IMR-90 (cell line): ENCODE results near the gene ADAMTS3. TPM values are rescaled to one million over a fixed set of nuclear protein-coding genes. Genes with fewer than 3 reads are reported as not detected.

ENCODE experiments used
- ATAC-seq: fragments of 200-7000 bp; cut with Tn5 transposase; 2 replicates; pipeline ENCODE4 v1.9.1; 2020; ENCODE audit warnings: low read depth, mild to moderate bottlenecking, moderate library complexity
- BruUV-seq: library from RNA; stranded (reverse); fragments of 400-500 nt; replicated peaks from 2 replicates; lab custom pipeline; 2021; lab: Mats Ljungman, UMichigan
- CTCF ChIA-PET: fragments of 300-600 bp; formaldehyde crosslinking; extraction: SDS; loops from one replicate; lab custom pipeline; 2021; ENCODE audit warnings: antibody characterized with exemption; lab: Yijun Ruan, JAX
- POLR2A ChIA-PET: fragments of 300-600 bp; sonication (Branson Sonifier 250); formaldehyde crosslinking; loops from one replicate; lab custom pipeline; 2022; ENCODE audit warnings: antibody characterized with exemption; ENCODE audit not compliant: unreplicated experiment; lab: Charles Lee
- DNase-seq: peaks from one replicate; pipeline ENCODE4 v3.0.0; 2013
- H2AFZ ChIP-seq: replicated peaks from 2 replicates; pipeline ENCODE3; 2013; ENCODE audit warnings: low read length, mild to moderate bottlenecking; ENCODE audit not compliant: poor library complexity
- H2AK5ac ChIP-seq: 2 replicates; pipeline ENCODE4 v1.6.1; 2013; ENCODE audit warnings: low read depth, low read length, inconsistent platforms
- H2AK9ac ChIP-seq: replicated peaks from 2 replicates; pipeline ENCODE3; 2013; ENCODE audit warnings: mild to moderate bottlenecking, low read depth, low read length, moderate library complexity; ENCODE audit not compliant: poor library complexity
- H2BK120ac ChIP-seq: 2 replicates; pipeline ENCODE4 v1.6.1; 2013; ENCODE audit warnings: low read depth, low read length, inconsistent platforms
- H2BK15ac ChIP-seq: 3 replicates; pipeline ENCODE4 v1.6.1; 2013; ENCODE audit warnings: low read depth, low read length, inconsistent platforms
- H2BK20ac ChIP-seq: 2 replicates; pipeline ENCODE4 v1.6.1; 2013; ENCODE audit warnings: low read depth, mild to moderate bottlenecking, inconsistent platforms, low read length, moderate library complexity
- H2BK5ac ChIP-seq: 2 replicates; pipeline ENCODE4 v1.6.1; 2013; ENCODE audit warnings: mild to moderate bottlenecking, low read depth, low read length, inconsistent platforms; ENCODE audit not compliant: poor library complexity, severe bottlenecking
- H3K14ac ChIP-seq: replicated peaks from 2 replicates; pipeline ENCODE4 v1.6.1; 2013; ENCODE audit warnings: low read depth, low read length, inconsistent platforms
- H3K18ac ChIP-seq: 2 replicates; pipeline ENCODE4 v1.6.1; 2013; ENCODE audit warnings: low read depth, low read length, control low read depth
- H3K23ac ChIP-seq: 2 replicates; pipeline ENCODE4 v1.6.1; 2013; ENCODE audit warnings: low read depth, low read length, inconsistent platforms
- H3K27ac ChIP-seq: 2 replicates; pipeline ENCODE4 v1.5.1; 2013; ENCODE audit warnings: mild to moderate bottlenecking, control low read depth, low read length; ENCODE audit not compliant: insufficient read depth
- H3K27me3 ChIP-seq: 2 replicates; pipeline ENCODE4 v1.6.1; 2013; ENCODE audit warnings: low read length; ENCODE audit not compliant: control insufficient read depth, insufficient read depth
- H3K36me3 ChIP-seq: 2 replicates; pipeline ENCODE4 v1.6.1; 2013; ENCODE audit warnings: low read length, mixed read lengths; ENCODE audit not compliant: control insufficient read depth, insufficient read depth
- H3K4ac ChIP-seq: 2 replicates; pipeline ENCODE4 v1.6.1; 2013; ENCODE audit warnings: low read depth, low read length, inconsistent platforms
- H3K4me1 ChIP-seq: 2 replicates; pipeline ENCODE4 v1.6.1; 2013; ENCODE audit warnings: low read length, mixed read lengths; ENCODE audit not compliant: control insufficient read depth, insufficient read depth
- H3K4me2 ChIP-seq: 2 replicates; pipeline ENCODE4 v1.6.1; 2013; ENCODE audit warnings: low read depth, mild to moderate bottlenecking, control low read depth, low read length, moderate library complexity
- H3K4me3 ChIP-seq: 2 replicates; pipeline ENCODE4 v1.5.1; 2013; ENCODE audit warnings: low read depth, mild to moderate bottlenecking, control low read depth, low read length, moderate library complexity; ENCODE audit not compliant: insufficient read depth
- H3K56ac ChIP-seq: 2 replicates; pipeline ENCODE4 v1.6.1; 2013; ENCODE audit warnings: low read length, inconsistent platforms; ENCODE audit not compliant: insufficient read depth; ENCODE audit errors: extremely low read depth
- H3K79me1 ChIP-seq, 2 experiments: 2 replicates each; pipeline ENCODE4 v1.6.1; 2013; ENCODE audit warnings: low read length in 2 of 2, inconsistent platforms in 1 of 2, low read depth in 1 of 2
- H3K9ac ChIP-seq: 2 replicates; pipeline ENCODE4 v1.6.1; 2013; ENCODE audit warnings: low read depth, low read length, control low read depth
- H3K9me1 ChIP-seq: 2 replicates; pipeline ENCODE4 v1.6.1; 2013; ENCODE audit warnings: low read length, inconsistent platforms; ENCODE audit not compliant: insufficient read depth
- H3K9me3 ChIP-seq: 2 replicates; pipeline ENCODE4 v1.6.1; 2013; ENCODE audit warnings: low read length; ENCODE audit not compliant: control insufficient read depth, insufficient read depth
- H4K20me1 ChIP-seq: 2 replicates; pipeline ENCODE4 v1.6.1; 2013; ENCODE audit warnings: low read length, inconsistent platforms; ENCODE audit not compliant: insufficient read depth
- H4K5ac ChIP-seq: 2 replicates; pipeline ENCODE4 v1.6.1; 2013; ENCODE audit warnings: mild to moderate bottlenecking, low read depth, low read length, control low read depth
- H4K8ac ChIP-seq, 2 experiments: 2 replicates each; pipeline ENCODE4 v1.6.1; 2013; ENCODE audit warnings: low read depth in 2 of 2, low read length in 2 of 2, control low read depth in 1 of 2, inconsistent platforms in 1 of 2
- H4K91ac ChIP-seq: 2 replicates; pipeline ENCODE4 v1.6.1; 2013; ENCODE audit warnings: low read depth, low read length, inconsistent platforms; ENCODE audit not compliant: insufficient read depth
- BHLHE40 ChIP-seq: fragments of 150-350 bp; IDR thresholded peaks from 2 replicates; pipeline ENCODE4 v1.6.1; 2016; ENCODE audit warnings: mild to moderate bottlenecking, low read depth, low read length
- CHD1 ChIP-seq: IDR thresholded peaks from 2 replicates; pipeline ENCODE4 v1.6.1; 2012; ENCODE audit warnings: low read depth, low read length, improper control_type of control experiment
- FOS ChIP-seq: fragments of 150-350 bp; IDR thresholded peaks from 2 replicates; pipeline ENCODE4 v1.6.1; 2016; ENCODE audit warnings: low read depth, low read length
- MAFK ChIP-seq: IDR thresholded peaks from 2 replicates; pipeline ENCODE4 v1.6.1; 2012; ENCODE audit warnings: low read depth, low read length, improper control_type of control experiment
- MAZ ChIP-seq: IDR thresholded peaks from 2 replicates; pipeline ENCODE4 v1.6.1; 2012; ENCODE audit warnings: low read depth, mild to moderate bottlenecking, low read length, improper control_type of control experiment, moderate library complexity, borderline replicate concordance
- POLR2A ChIP-seq: IDR thresholded peaks from 2 replicates; pipeline ENCODE4 v1.6.1; 2012; ENCODE audit warnings: mild to moderate bottlenecking, low read depth, low read length
- RCOR1 ChIP-seq: IDR thresholded peaks from 2 replicates; pipeline ENCODE4 v1.6.1; 2012; ENCODE audit warnings: mild to moderate bottlenecking, low read length, improper control_type of control experiment; ENCODE audit not compliant: insufficient replicate concordance
- WGBS, 2 experiments: methylation state at CpG; one replicate each; pipeline versions ENCODE4 v1.1.5 to v1.1.7; 2013; ENCODE audit warnings: missing lambda C conversion rate in 2 of 2; ENCODE audit not compliant: insufficient read length in 1 of 2; ENCODE audit errors: extremely low coverage in 2 of 2; 5-methylcytosine and 5-hydroxymethylcytosine counted together
- dilution Hi-C: fragments of 300-500 bp; cut with HindIII; formaldehyde crosslinking; loops from one replicate; pipeline ENCODE4 v1.14.3; 2018; ENCODE audit warnings: low sequenced_read_pairs; ENCODE audit not compliant: unreplicated experiment
- in situ Hi-C: fragments of 300-500 bp; cut with MboI; formaldehyde crosslinking; loops from 3 replicates; pipeline ENCODE4 v1.14.3; 2019; ENCODE audit warnings: low sequenced_read_pairs, inconsistent platforms, mixed read lengths
- intact Hi-C: fragments of 100-400 bp; cut with micrococcal nuclease; formaldehyde crosslinking; loops from 2 replicates; pipeline ENCODE4 v1.10.0; 2022
- polyA plus RNA-seq, 3 experiments: library from polyadenylated mRNA; depleted of rRNA; stranded (reverse); fragments of >200 nt; gene quantifications; 2 replicates each; pipeline ENCODE4 v1.2.3, GENCODE V29; 2012; ENCODE audit warnings: low replicate concordance in 1 of 3
- total RNA-seq: library from RNA; depleted of rRNA; stranded (reverse); fragments of >200 nt; gene quantifications from 2 replicates; pipeline ENCODE4 v1.2.3, GENCODE V29; 2012
- TF ChIP-seq, protein P1 (sequence below): fragments of 150-350 bp; IDR thresholded peaks from 2 replicates; pipeline ENCODE4 v1.6.1; 2017; ENCODE audit warnings: mild to moderate bottlenecking, antibody characterized with exemption, low read length, low read depth

The ADAMTS3 gene
- total and polyA plus RNA-seq, 2 of the 4 experiments (the other 2 are of a cell fraction), result 0.68 to 2.9 TPM

DNA sequence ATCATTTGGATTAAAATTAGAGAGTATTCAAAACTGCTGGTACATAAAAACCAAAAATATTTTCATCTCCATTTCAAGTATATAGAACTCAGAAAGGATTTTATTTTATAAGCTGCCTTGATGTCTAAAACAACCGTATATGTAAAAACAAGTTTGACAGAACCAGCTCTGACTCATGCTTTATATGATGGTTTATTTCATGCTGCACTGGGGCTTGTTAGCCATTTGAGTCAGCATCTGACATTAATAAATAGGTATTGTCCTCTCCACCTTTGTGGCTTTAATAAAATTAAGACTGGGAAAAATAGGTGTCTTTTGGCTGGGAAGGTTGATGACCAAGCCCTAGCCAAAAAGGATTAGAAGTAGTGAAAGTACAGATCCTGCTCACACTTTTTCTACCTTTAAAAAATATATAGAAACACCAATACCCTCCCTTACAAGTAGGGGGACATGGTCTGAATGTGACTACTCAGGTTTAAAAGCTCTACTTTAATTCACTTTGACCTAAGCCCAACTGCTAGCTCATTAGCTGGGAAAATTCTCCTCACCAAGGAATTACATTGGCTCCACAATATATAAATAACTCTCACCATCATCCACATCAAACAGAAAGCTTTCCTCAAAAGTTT, 228.1 kb downstream of the ADAMTS3 start:
- Histone ChIP-seq H3K23ac (no peak overlapping the region), H2BK15ac (no peak overlapping the region), H2BK20ac (no peak overlapping the region), H3K79me1 (no peaks in the 10 kb centered on the region), H2BK5ac (no peak overlapping the region), H3K18ac (no peak overlapping the region), H2BK120ac (no peak overlapping the region), H4K8ac (no peak overlapping the region), H3K9ac (no peak overlapping the region), H3K27ac (no peak overlapping the region), H2AK5ac (no peak overlapping the region), H2AK9ac (no peak overlapping the region), H4K20me1 (no peaks in the 10 kb centered on the region), H3K9me1 (no peaks in the 10 kb centered on the region), H3K4me1 (no peaks in the 10 kb centered on the region), H4K5ac (no peak overlapping the region), H3K27me3 (no peaks in the 10 kb centered on the region), H3K36me3 (no peaks in the 10 kb centered on the region), H2AFZ (no peak overlapping the region), H3K9me3 (no peaks in the 10 kb centered on the region), H3K4me2 (no peak overlapping the region), H3K14ac (no peak overlapping the region), H4K91ac (no peak overlapping the region), H3K56ac (no peak overlapping the region), H3K4ac (no peak overlapping the region), H3K4me3 (no peak overlapping the region)
- dilution Hi-C loops, result no loop called here
- DNase-seq (peak; percentile 12), ATAC-seq (no peak)
- TF ChIP-seq RCOR1 (no peak), MAZ (no peak), POLR2A (no peak), MAFK (no peak), FOS (no peak), BHLHE40 (no peak), CHD1 (no peak)
- TF ChIP-seq, protein P1, sequence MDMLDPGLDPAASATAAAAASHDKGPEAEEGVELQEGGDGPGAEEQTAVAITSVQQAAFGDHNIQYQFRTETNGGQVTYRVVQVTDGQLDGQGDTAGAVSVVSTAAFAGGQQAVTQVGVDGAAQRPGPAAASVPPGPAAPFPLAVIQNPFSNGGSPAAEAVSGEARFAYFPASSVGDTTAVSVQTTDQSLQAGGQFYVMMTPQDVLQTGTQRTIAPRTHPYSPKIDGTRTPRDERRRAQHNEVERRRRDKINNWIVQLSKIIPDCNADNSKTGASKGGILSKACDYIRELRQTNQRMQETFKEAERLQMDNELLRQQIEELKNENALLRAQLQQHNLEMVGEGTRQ, result no peak
- intact Hi-C loops, result no loop called here
- BruUV-seq, result no TSS peak
- no CpG with 5 or more reads among the region's 1 CpG for WGBS, 2 experiments
- ChIA-PET CTCF (interaction anchor here (1.3 kb wide), 2 partner anchors 10 to 14 kb away, joined by 3 to 5 read pairs; no protein-coding TSS in a partner anchor), POLR2A (no interaction called here)
- in situ Hi-C loops, result no loop called here
